Large intestine (tissue), 3 donors: ENCODE results near the gene MKRN2. TPM values are rescaled to one million over a fixed set of nuclear protein-coding genes. Genes with fewer than 3 reads are reported as not detected.
"Not testable (repeated sequence)": the region's sequence is repeated elsewhere in the genome, so short reads cannot be mapped to it uniquely, and the experiment has no call there.

ENCODE experiments used
- DNase-seq, 2 donors: peaks; one replicate each; pipeline versions ENCODE4 v3.0.0 to v3.0.0-alpha.2; 2013
- H3K27ac ChIP-seq: one replicate; pipeline ENCODE4 v1.5.1; 2013; ENCODE audit warnings: low read length
- H3K27me3 ChIP-seq: 2 replicates; pipeline ENCODE4 v1.6.1; 2013; ENCODE audit warnings: low read length; ENCODE audit not compliant: control insufficient read depth, insufficient read depth
- H3K36me3 ChIP-seq: 2 replicates; pipeline ENCODE4 v1.6.1; 2013; ENCODE audit warnings: low read length; ENCODE audit not compliant: control insufficient read depth, insufficient read depth
- H3K4me1 ChIP-seq: one replicate; pipeline ENCODE4 v1.6.1; 2013; ENCODE audit warnings: low read length; ENCODE audit not compliant: control insufficient read depth, insufficient read depth
- H3K4me3 ChIP-seq: one replicate; pipeline ENCODE4 v1.5.1; 2013; ENCODE audit warnings: low read length
- H3K9me3 ChIP-seq: one replicate; pipeline ENCODE4 v1.6.1; 2013; ENCODE audit warnings: mild to moderate bottlenecking, low read depth, low read length, moderate library complexity; ENCODE audit not compliant: control insufficient read depth
- WGBS: methylation state at CpG from one replicate; pipeline ENCODE4 v1.1.5; 2013; ENCODE audit warnings: low lambda C conversion rate; ENCODE audit not compliant: insufficient coverage; 5-methylcytosine and 5-hydroxymethylcytosine counted together
- polyA plus RNA-seq: library from polyadenylated mRNA; unstranded; fragments of 120-200 nt; gene quantifications from one replicate; pipeline ENCODE4 v1.2.1, GENCODE V29; 2013

MKRN2 gene
- polyA plus RNA-seq, 1 donor: 32.9 TPM

DNA sequence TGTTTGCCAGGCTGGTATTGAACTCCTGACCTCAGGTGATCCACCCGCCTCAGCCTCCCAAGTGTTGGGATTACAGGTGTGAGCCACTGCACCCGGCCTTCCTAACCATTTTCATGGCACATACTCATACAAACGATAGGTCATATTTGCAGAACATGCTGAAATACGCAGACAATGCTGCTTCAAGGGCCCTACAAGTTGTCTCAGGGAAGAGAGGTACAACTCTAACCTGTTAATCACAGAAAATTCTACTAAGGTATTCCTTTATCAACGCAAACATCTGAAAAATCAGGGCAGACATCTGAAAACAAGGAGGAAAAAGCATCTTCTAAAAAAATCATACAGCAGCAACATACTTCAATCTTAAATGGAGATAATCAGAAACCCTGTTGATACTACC, 67.2 kb downstream of the MKRN2 start:
- H3K27me3 ChIP-seq: no peaks in the 10 kb centered on the region
- H3K9me3 ChIP-seq: no peaks in the 10 kb centered on the region
- no peak overlapping the region for H3K27ac ChIP-seq
- peaks cover 2% of the 10 kb centered on the region for H3K36me3 ChIP-seq
- no peak for DNase-seq
- peaks cover 4% of the 10 kb centered on the region for H3K4me1 ChIP-seq
- H3K4me3 ChIP-seq: no peak overlapping the region
- no CpG with 5 or more reads among the region's 5 CpGs for WGBS

- not testable (repeated sequence) for H3K36me3 ChIP-seq, H3K27ac ChIP-seq, DNase-seq, H3K9me3 ChIP-seq, H3K4me1 ChIP-seq, H3K4me3 ChIP-seq, H3K27me3 ChIP-seq
- no CpG with 5 or more reads among the region's 3 CpGs for WGBS
Measured at GRCh38 chr3:12624964-12625363, 68.1 kb downstream of the MKRN2 start.

DNA sequence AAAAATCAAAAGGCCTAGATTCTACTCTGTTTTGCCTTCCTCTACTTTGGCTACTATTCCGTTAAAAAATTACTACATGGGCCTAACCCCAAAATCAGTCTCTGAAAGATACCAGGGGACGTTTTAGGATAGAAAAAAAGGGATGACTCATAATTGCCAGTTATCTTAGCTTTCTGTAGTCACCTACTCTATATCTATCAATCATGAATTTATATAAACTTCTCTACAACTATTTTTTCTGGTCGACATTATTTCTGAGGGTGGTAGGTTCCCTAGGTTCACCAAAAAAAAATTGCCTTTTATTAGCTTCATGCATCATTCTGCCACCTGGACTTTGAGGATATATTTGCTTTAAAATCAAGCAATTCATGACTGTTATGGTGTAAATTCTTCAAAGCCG, 70.5 kb downstream of the MKRN2 start:
- peaks cover 1% of the 10 kb centered on the region for H3K36me3 ChIP-seq
- DNase-seq: no peak
- no peak overlapping the region for H3K4me3 ChIP-seq
- H3K27ac ChIP-seq: no peak overlapping the region
- H3K4me1 ChIP-seq: peaks cover 3% of the 10 kb centered on the region
- no peaks in the 10 kb centered on the region for H3K27me3 ChIP-seq
- no peaks in the 10 kb centered on the region for H3K9me3 ChIP-seq
- 82% methylated on average over 3 of the region's 4 CpGs for WGBS

- 100% methylated on average over 1 of the region's 1 CpG for WGBS
Measured at GRCh38 chr3:12628813-12629212, 71.9 kb downstream of the MKRN2 start.

GRCh38 chr3:12629560-12629959, 72.7 kb downstream of the MKRN2 start:
- Histone ChIP-seq H3K4me3 (no peak overlapping the region), H3K4me1 (peaks cover 2% of the 10 kb centered on the region), H3K27me3 (no peaks in the 10 kb centered on the region), H3K27ac (no peak overlapping the region), H3K36me3 (no peaks in the 10 kb centered on the region), H3K9me3 (no peaks in the 10 kb centered on the region)
- no CpG with 5 or more reads among the region's 4 CpGs for WGBS
- no peak for DNase-seq

More at GRCh38 chr3:12628813-12629212, 71.9 kb downstream of the MKRN2 start:
- H3K36me3 ChIP-seq: no peaks in the 10 kb centered on the region
- H3K9me3 ChIP-seq: no peaks in the 10 kb centered on the region
- H3K4me3 ChIP-seq: no peak overlapping the region
- H3K27me3 ChIP-seq: no peaks in the 10 kb centered on the region
- no peak overlapping the region for H3K27ac ChIP-seq
- peaks cover 2% of the 10 kb centered on the region for H3K4me1 ChIP-seq
- no peak for DNase-seq

GRCh38 chr3:12630292-12630691, 73.4 kb downstream of the MKRN2 start:
- Histone ChIP-seq H3K36me3 (no peaks in the 10 kb centered on the region), H3K9me3 (no peaks in the 10 kb centered on the region), H3K4me3 (no peak overlapping the region), H3K4me1 (peaks cover 2% of the 10 kb centered on the region), H3K27me3 (no peaks in the 10 kb centered on the region), H3K27ac (no peak overlapping the region)
- no CpG with 5 or more reads among the region's 2 CpGs for WGBS
- DNase-seq: no peak

DNA sequence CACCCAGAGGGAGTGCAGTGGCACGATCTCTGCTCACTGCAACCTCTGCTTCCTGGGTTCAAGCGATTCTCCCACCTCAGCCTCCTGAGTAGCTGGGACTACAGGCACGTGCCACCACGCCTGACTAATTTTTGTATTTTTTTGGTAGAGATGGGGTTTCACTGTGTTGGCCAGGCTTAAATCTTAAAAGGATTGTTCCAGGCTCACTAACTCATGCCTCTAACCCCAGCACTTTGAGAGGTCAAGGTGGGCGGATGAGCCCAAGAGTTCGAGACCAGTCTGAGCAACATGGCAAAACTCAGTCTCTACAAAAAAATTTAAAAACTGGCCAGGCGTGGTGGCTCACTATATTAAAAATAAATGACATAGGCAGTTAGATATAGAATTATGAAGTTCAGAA, 74.0 kb downstream of the MKRN2 start:
- not testable (repeated sequence) for H3K4me3 ChIP-seq, H3K36me3 ChIP-seq, H3K27me3 ChIP-seq, H3K27ac ChIP-seq, DNase-seq, H3K9me3 ChIP-seq, H3K4me1 ChIP-seq
- WGBS: 100% methylated on average over 6 of the region's 7 CpGs

DNA sequence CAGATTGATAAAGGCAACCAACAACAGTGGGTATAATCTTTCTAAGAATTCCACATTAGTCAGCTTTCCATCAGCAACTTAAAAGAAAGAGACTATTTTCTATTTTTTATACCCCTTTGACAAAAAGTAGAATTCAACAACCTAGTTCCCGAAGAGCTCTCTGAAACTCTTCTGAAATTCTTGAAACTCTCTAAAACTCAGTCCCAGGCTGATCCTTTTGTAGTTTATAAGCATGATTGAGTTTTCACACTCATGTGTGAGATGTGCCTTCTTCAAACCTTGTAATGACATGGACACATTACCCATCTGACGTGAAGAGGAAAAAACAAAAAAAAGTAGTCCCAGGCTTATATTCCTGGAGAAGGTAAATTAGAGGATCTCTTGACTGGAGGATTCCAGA, 75.6 kb downstream of the MKRN2 start:
- H3K27me3 ChIP-seq: no peaks in the 10 kb centered on the region
- DNase-seq: no peak
- no CpG with 5 or more reads among the region's 2 CpGs for WGBS
- no peak overlapping the region for H3K27ac ChIP-seq
- peaks cover 2% of the 10 kb centered on the region for H3K4me1 ChIP-seq
- no peaks in the 10 kb centered on the region for H3K9me3 ChIP-seq
- H3K4me3 ChIP-seq: no peak overlapping the region
- H3K36me3 ChIP-seq: peaks cover 3% of the 10 kb centered on the region

- no peaks in the 10 kb centered on the region for H3K27me3 ChIP-seq
- DNase-seq: no peak
- no CpG with 5 or more reads among the region's 4 CpGs for WGBS
- H3K4me3 ChIP-seq: no peak overlapping the region
- H3K4me1 ChIP-seq: peaks cover 2% of the 10 kb centered on the region
- H3K9me3 ChIP-seq: no peaks in the 10 kb centered on the region
- H3K36me3 ChIP-seq: peaks cover 4% of the 10 kb centered on the region
- H3K27ac ChIP-seq: no peak overlapping the region
Measured at GRCh38 chr3:12633108-12633507, 76.2 kb downstream of the MKRN2 start.

Other genes with a start within 250 kb of the MKRN2 start
- 18.3 TPM for gene TSEN2, start 72.6 kb upstream of the MKRN2 start, polyA plus RNA-seq
- 5.1 TPM for gene MKRN2OS, start 11.6 kb upstream of the MKRN2 start, polyA plus RNA-seq
- gene RAF1, start 107.0 kb downstream of the MKRN2 start, polyA plus RNA-seq: 88.4 TPM
- gene TMEM40, start 202.2 kb downstream of the MKRN2 start, polyA plus RNA-seq: 0.10 TPM
- 2.8 TPM for gene CAND2, start 239.6 kb downstream of the MKRN2 start, polyA plus RNA-seq